Mesenchymal stem cell (in vitro differentiated cells and primary cell): ENCODE results near the gene C4orf50.

Experiments
- DNase-seq: peaks from one replicate; pipeline ENCODE4 v3.0.0-alpha.2; 2013
- H2AFZ ChIP-seq: one replicate; pipeline ENCODE4 v1.6.1; 2013; ENCODE audit warnings: low read depth, mild to moderate bottlenecking, control low read depth, inconsistent platforms, low read length, moderate library complexity
- H2AK5ac ChIP-seq: 2 replicates; pipeline ENCODE4 v1.6.1; 2013; ENCODE audit warnings: low read length, moderate library complexity, mild to moderate bottlenecking, inconsistent platforms; ENCODE audit not compliant: severe bottlenecking
- H2BK120ac ChIP-seq: one replicate; pipeline ENCODE4 v1.6.1; 2013; ENCODE audit warnings: low read depth, mild to moderate bottlenecking, inconsistent platforms, low read length, moderate library complexity
- H2BK12ac ChIP-seq, 2 experiments: one replicate each; pipeline ENCODE4 v1.6.1; 2013; ENCODE audit warnings: inconsistent platforms in 2 of 2, low read length in 2 of 2, mild to moderate bottlenecking in 2 of 2, moderate library complexity in 2 of 2, control low read depth in 1 of 2
- H2BK15ac ChIP-seq: one replicate; pipeline ENCODE4 v1.6.1; 2013; ENCODE audit warnings: mild to moderate bottlenecking, low read depth, inconsistent platforms; ENCODE audit not compliant: poor library complexity, severe bottlenecking
- H2BK5ac ChIP-seq: 2 replicates; pipeline ENCODE4 v1.6.1; 2013; ENCODE audit warnings: low read depth, mild to moderate bottlenecking, low read length, control low read depth, inconsistent platforms; ENCODE audit not compliant: poor library complexity, severe bottlenecking
- H3K14ac ChIP-seq, 2 experiments: one replicate each; pipeline ENCODE4 v1.6.1; 2013; ENCODE audit warnings: inconsistent platforms in 2 of 2, low read length in 2 of 2, control low read depth in 1 of 2, mild to moderate bottlenecking in 1 of 2, moderate library complexity in 1 of 2
- H3K18ac ChIP-seq, 2 experiments: one replicate each; pipeline ENCODE4 v1.6.1; 2013; ENCODE audit warnings: inconsistent platforms in 2 of 2, low read length in 2 of 2, control low read depth in 1 of 2, low read depth in 1 of 2, mild to moderate bottlenecking in 1 of 2
- H3K23ac ChIP-seq, 2 experiments: one replicate each; pipeline ENCODE4 v1.6.1; 2013; ENCODE audit warnings: inconsistent platforms in 2 of 2, low read length in 2 of 2, mild to moderate bottlenecking in 2 of 2, moderate library complexity in 2 of 2, control low read depth in 1 of 2
- H3K27ac ChIP-seq: 2 replicates; pipeline ENCODE4 v1.5.1; 2013; ENCODE audit warnings: mild to moderate bottlenecking, moderate library complexity, low read length, control low read depth, inconsistent platforms; ENCODE audit not compliant: poor library complexity, severe bottlenecking
- H3K27me3 ChIP-seq, 2 experiments: 2 replicates each; pipeline versions ENCODE4 v1.6.1 to v1.7.0; 2013; ENCODE audit warnings: low read length in 2 of 2, mild to moderate bottlenecking in 2 of 2, moderate library complexity in 2 of 2, control low read depth in 1 of 2, inconsistent platforms in 1 of 2; ENCODE audit not compliant: control insufficient read depth in 1 of 2, insufficient read depth in 1 of 2
- H3K36me3 ChIP-seq, 2 experiments: 2 replicates each; pipeline versions ENCODE4 v1.6.1 to v1.7.0; 2013; ENCODE audit warnings: low read length in 2 of 2, control low read depth in 1 of 2, inconsistent platforms in 1 of 2, low read depth in 1 of 2, mild to moderate bottlenecking in 1 of 2; ENCODE audit not compliant: insufficient read depth in 2 of 2, control insufficient read depth in 1 of 2
- H3K4ac ChIP-seq, 2 experiments: one replicate each; pipeline ENCODE4 v1.6.1; 2013; ENCODE audit warnings: inconsistent platforms in 2 of 2, low read length in 2 of 2, mild to moderate bottlenecking in 2 of 2, moderate library complexity in 2 of 2, control low read depth in 1 of 2, low read depth in 1 of 2
- H3K4me1 ChIP-seq: 2 replicates; pipeline ENCODE4 v1.6.1; 2013; ENCODE audit warnings: low read depth, low read length, control low read depth; ENCODE audit not compliant: control insufficient read depth, insufficient read depth
- H3K4me2 ChIP-seq: 2 replicates; pipeline ENCODE4 v1.6.1; 2013; ENCODE audit warnings: low read length, mild to moderate bottlenecking, inconsistent platforms; ENCODE audit not compliant: poor library complexity, severe bottlenecking
- H3K4me3 ChIP-seq, 2 experiments: 2 replicates each; pipeline versions ENCODE4 v1.5.1 to v1.7.0; 2013; ENCODE audit warnings: low read length in 2 of 2, mild to moderate bottlenecking in 2 of 2, control low read depth in 1 of 2, low read depth in 1 of 2; ENCODE audit not compliant: insufficient read depth in 1 of 2
- H3K79me1 ChIP-seq: replicated peaks from 2 replicates; pipeline ENCODE4 v1.6.1; 2013; ENCODE audit warnings: mild to moderate bottlenecking, control low read depth, low read length, inconsistent platforms; ENCODE audit not compliant: poor library complexity, severe bottlenecking
- H3K9ac ChIP-seq: 2 replicates; pipeline ENCODE4 v1.7.0; 2013; ENCODE audit warnings: mild to moderate bottlenecking, low read length, moderate library complexity
- H3K9me3 ChIP-seq: 2 replicates; pipeline ENCODE4 v1.7.0; 2013; ENCODE audit warnings: mild to moderate bottlenecking, low read length; ENCODE audit not compliant: control insufficient read depth
- H4K8ac ChIP-seq: one replicate; pipeline ENCODE4 v1.6.1; 2013; ENCODE audit warnings: inconsistent platforms, mild to moderate bottlenecking, low read length, moderate library complexity
- H4K91ac ChIP-seq: one replicate; pipeline ENCODE4 v1.6.1; 2013; ENCODE audit warnings: mild to moderate bottlenecking, low read length, inconsistent platforms
- WGBS: methylation state at CpG from one replicate; pipeline ENCODE4 v1.1.7; 2013; ENCODE audit warnings: mixed read lengths; 5-methylcytosine and 5-hydroxymethylcytosine counted together

C4orf50 gene

GRCh38 chr4:5869966-5870619, 148.1 kb downstream of the C4orf50 start:
- H3K4ac ChIP-seq = no peak overlapping the region
- H4K91ac ChIP-seq = no peak overlapping the region
- no peak overlapping the region for H3K18ac ChIP-seq
- no peak for DNase-seq
- no peak overlapping the region for H2BK15ac ChIP-seq
- H2BK120ac ChIP-seq = no peak overlapping the region
- H4K8ac ChIP-seq = no peak overlapping the region
- H3K27ac ChIP-seq = no peak overlapping the region
- H3K23ac ChIP-seq = no peak overlapping the region
- 94% methylated on average over 14 of the region's 14 CpGs for WGBS
- no peaks in the 10 kb centered on the region for H3K4me1 ChIP-seq
- H3K9ac ChIP-seq = no peak overlapping the region
- H3K79me1 ChIP-seq = no peaks in the 10 kb centered on the region
- H3K4me2 ChIP-seq = no peak overlapping the region
- peaks cover 31 to 58% of the 10 kb centered on the region in 2 experiments for H3K27me3 ChIP-seq
- no peak overlapping the region for H2BK12ac ChIP-seq
- H2AFZ ChIP-seq = no peak overlapping the region
- no peaks in the 10 kb centered on the region for H3K36me3 ChIP-seq
- no peak overlapping the region for H2BK5ac ChIP-seq
- H2AK5ac ChIP-seq = no peak overlapping the region
- H3K4me3 ChIP-seq = no peak overlapping the region
- H3K9me3 ChIP-seq = no peaks in the 10 kb centered on the region
- H3K14ac ChIP-seq = no peak overlapping the region

GRCh38 chr4:5867866-5868265, 150.4 kb downstream of the C4orf50 start:
- no peak overlapping the region for H3K4me3 ChIP-seq
- H2AFZ ChIP-seq = no peak overlapping the region
- no peak overlapping the region for H4K91ac ChIP-seq
- peaks cover 6% of the 10 kb centered on the region for H3K4me1 ChIP-seq
- no peak overlapping the region for H3K27ac ChIP-seq
- H3K18ac ChIP-seq = no peak overlapping the region
- no peak overlapping the region for H2BK5ac ChIP-seq
- H3K14ac ChIP-seq = no peak overlapping the region
- 85% methylated on average over 2 of the region's 3 CpGs for WGBS
- no peak overlapping the region for H3K4ac ChIP-seq
- H3K27me3 ChIP-seq = peaks cover 28 to 56% of the 10 kb centered on the region in 2 experiments
- H4K8ac ChIP-seq = no peak overlapping the region
- H3K79me1 ChIP-seq = no peaks in the 10 kb centered on the region
- no peak overlapping the region for H2AK5ac ChIP-seq
- peak; percentile 58 for DNase-seq
- no peaks in the 10 kb centered on the region for H3K9me3 ChIP-seq
- no peak overlapping the region for H3K23ac ChIP-seq
- no peak overlapping the region for H3K9ac ChIP-seq
- H2BK120ac ChIP-seq = no peak overlapping the region
- no peak overlapping the region for H2BK15ac ChIP-seq
- H2BK12ac ChIP-seq = no peak overlapping the region
- H3K36me3 ChIP-seq = no peaks in the 10 kb centered on the region
- no peak overlapping the region for H3K4me2 ChIP-seq

GRCh38 chr4:5866841-5867813, 151.1 kb downstream of the C4orf50 start:
- H3K27me3 ChIP-seq = peaks cover 28 to 53% of the 10 kb centered on the region in 2 experiments
- no peak overlapping the region for H2BK5ac ChIP-seq
- H3K79me1 ChIP-seq = no peaks in the 10 kb centered on the region
- H3K4me2 ChIP-seq = no peak overlapping the region
- H3K4me1 ChIP-seq = peaks cover 6% of the 10 kb centered on the region
- H4K91ac ChIP-seq = no peak overlapping the region
- no peak overlapping the region for H2AFZ ChIP-seq
- no peak for DNase-seq
- H3K14ac ChIP-seq = no peak overlapping the region
- no peak overlapping the region for H3K18ac ChIP-seq
- no peak overlapping the region for H3K4me3 ChIP-seq
- H3K9me3 ChIP-seq = no peaks in the 10 kb centered on the region
- H3K27ac ChIP-seq = no peak overlapping the region
- H2BK15ac ChIP-seq = no peak overlapping the region
- H2AK5ac ChIP-seq = no peak overlapping the region
- H4K8ac ChIP-seq = no peak overlapping the region
- no peak overlapping the region for H2BK120ac ChIP-seq
- H2BK12ac ChIP-seq = no peak overlapping the region
- no peak overlapping the region for H3K23ac ChIP-seq
- H3K36me3 ChIP-seq = no peaks in the 10 kb centered on the region
- H3K9ac ChIP-seq = no peak overlapping the region
- H3K4ac ChIP-seq = no peak overlapping the region
- WGBS = 94% methylated on average over 5 of the region's 10 CpGs

- H2BK120ac ChIP-seq = no peak overlapping the region
- peaks cover 6% of the 10 kb centered on the region for H3K4me1 ChIP-seq
- H3K4me2 ChIP-seq = no peak overlapping the region
- no peak overlapping the region for H3K4ac ChIP-seq
- H3K4me3 ChIP-seq = no peak overlapping the region
- no peak overlapping the region for H4K91ac ChIP-seq
- H3K14ac ChIP-seq = peak overlapping the region in 1 of 2 experiments; percentile 24
- H2AK5ac ChIP-seq = no peak overlapping the region
- no peak overlapping the region for H3K27ac ChIP-seq
- DNase-seq = no peak
- no peaks in the 10 kb centered on the region for H3K9me3 ChIP-seq
- H2BK5ac ChIP-seq = no peak overlapping the region
- H3K79me1 ChIP-seq = no peaks in the 10 kb centered on the region
- no peak overlapping the region for H2AFZ ChIP-seq
- H3K27me3 ChIP-seq = peaks cover 32 to 62% of the 10 kb centered on the region in 2 experiments
- H2BK12ac ChIP-seq = no peak overlapping the region
- H3K36me3 ChIP-seq = no peaks in the 10 kb centered on the region
- WGBS = 79% methylated on average over 12 of the region's 12 CpGs
- no peak overlapping the region for H3K23ac ChIP-seq
- H3K9ac ChIP-seq = no peak overlapping the region
- H2BK15ac ChIP-seq = no peak overlapping the region
- H3K18ac ChIP-seq = no peak overlapping the region
- H4K8ac ChIP-seq = no peak overlapping the region
These were observed 152.2 kb downstream of the C4orf50 start for GRCh38 chr4:5865896-5866599.
